ENCODE results near the gene COL6A2.

DNA sequence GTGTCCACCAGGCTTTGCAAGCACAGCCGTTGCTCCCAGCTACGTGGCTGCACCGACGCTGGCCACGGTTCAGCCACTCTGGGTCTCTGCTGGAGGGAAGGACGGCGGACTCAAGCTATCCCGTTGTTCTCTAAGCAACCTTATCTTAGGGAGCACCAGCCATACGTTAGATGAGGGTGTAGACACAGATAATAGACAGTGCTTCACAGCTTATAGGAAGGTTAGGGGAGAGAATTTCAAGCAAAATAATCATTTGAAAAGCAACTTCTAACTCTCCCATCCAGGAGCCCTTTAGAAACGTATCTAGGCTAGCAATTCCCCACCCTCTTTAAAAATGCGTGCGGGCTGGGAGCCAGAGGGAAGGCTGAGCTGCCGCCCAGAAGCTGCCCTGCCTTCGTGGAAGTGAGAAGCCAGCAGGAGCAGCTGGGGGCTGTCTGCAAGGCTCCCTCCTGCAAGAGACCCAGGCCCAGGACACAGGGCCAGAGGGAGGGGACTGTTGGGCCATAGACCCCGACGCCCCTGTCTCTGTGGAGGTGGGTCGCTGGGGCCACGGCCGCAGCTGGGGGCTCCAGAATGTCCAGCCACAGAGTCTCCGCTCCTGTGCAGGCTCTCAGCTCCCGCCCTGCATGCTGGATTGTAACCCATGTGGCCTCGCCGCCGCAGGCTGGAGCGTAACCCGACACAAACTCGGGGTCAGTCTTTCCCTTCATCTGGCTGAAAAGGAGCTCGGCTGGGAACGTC lies 31.2 kb upstream of the COL6A2 start:
- TF ChIP-seq GATA2 (IDR thresholded peaks at IDR 0.05; ENCODE audit: low read depth, low read length) (no peak), GATA3 (IDR thresholded peaks at IDR 0.05; ENCODE audit: low read depth, low read length) (no peak)

Data from SH-SY5Y (cell line).